IgD-negative memory B cell (primary cell): Measurements from ENCODE around the gene NUPR2. TPM values are rescaled to one million over a fixed set of nuclear protein-coding genes. Genes with fewer than 3 reads are reported as not detected.
A peak's percentile ranks its signal among the peaks of the same experiment; 100 is the strongest.
"Not testable (repeated sequence)": the region's sequence is repeated elsewhere in the genome, so short reads cannot be mapped to it uniquely, and the experiment has no call there.

ENCODE experiments used
- H3K27ac Mint-ChIP-seq, 3 donors: one replicate each; pipeline ENCODE4 v1.8.0; 2020 to 2022; ENCODE audit warnings: mild to moderate bottlenecking in 3 of 3, mixed read lengths in 3 of 3, moderate library complexity in 1 of 3
- H3K27me3 Mint-ChIP-seq: one replicate; pipeline ENCODE4 v1.8.0; 2021; ENCODE audit warnings: mixed read lengths
- H3K36me3 Mint-ChIP-seq: one replicate; pipeline ENCODE4 v1.8.0; 2020; ENCODE audit warnings: mild to moderate bottlenecking, mixed read lengths
- H3K4me1 Mint-ChIP-seq, 3 donors: one replicate each; pipeline ENCODE4 v1.8.0; 2020 to 2022; ENCODE audit warnings: mixed read lengths in 3 of 3, mild to moderate bottlenecking in 1 of 3
- H3K4me3 Mint-ChIP-seq, 4 donors: one replicate each; pipeline ENCODE4 v1.8.0; 2020 to 2022; ENCODE audit warnings: mild to moderate bottlenecking in 4 of 4, mixed read lengths in 4 of 4, moderate library complexity in 3 of 4
- H3K9me3 Mint-ChIP-seq, 3 donors: one replicate each; pipeline ENCODE4 v1.8.0; 2020 to 2021; ENCODE audit warnings: mixed read lengths in 3 of 3, mild to moderate bottlenecking in 1 of 3
- polyA plus RNA-seq: library from polyadenylated mRNA; unstranded; fragments of 300-500 nt; fragmentation: Illumina TruSeq; gene quantifications from one replicate; pipeline ENCODE4 v1.2.3, GENCODE V29; 2021

Gene NUPR2
- polyA plus RNA-seq, 1 donor from 2014 or later = not detected

DNA sequence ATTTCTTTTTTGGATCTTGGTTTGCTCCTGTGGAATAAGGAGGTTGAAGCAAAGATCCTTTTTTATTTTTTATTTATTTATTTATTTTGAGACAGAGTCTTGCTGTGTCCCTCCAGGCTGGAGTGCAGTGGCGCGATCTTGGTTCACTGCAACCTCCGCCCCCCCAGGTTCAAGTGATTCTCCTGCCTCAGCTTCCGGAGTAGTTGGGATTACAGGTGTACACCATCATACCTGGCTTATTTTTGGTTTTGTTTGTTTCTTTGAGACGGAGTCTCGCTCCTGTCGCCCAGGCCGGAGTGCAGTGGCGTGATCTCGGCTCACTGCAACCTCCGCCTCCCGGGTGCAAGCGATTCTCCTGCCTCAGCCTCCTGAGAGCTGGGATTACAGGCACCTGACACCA, 49.8 kb downstream of the NUPR2 start:
- H3K9me3 Mint-ChIP-seq, H3K27me3 Mint-ChIP-seq, H3K27ac Mint-ChIP-seq: not testable (repeated sequence)

More for the DNA sequence above, 49.8 kb downstream of the NUPR2 start:
- H3K4me1 Mint-ChIP-seq = peaks cover 17 to 24% (median 20%) of the 10 kb centered on the region in 3 donors
- peak overlapping the region in 1 of 4 donors; percentile 52 for H3K4me3 Mint-ChIP-seq
- not testable (repeated sequence) for H3K36me3 Mint-ChIP-seq

Other genes with a start within 250 kb of the NUPR2 start
- 3.3 TPM for gene ZNF713, start 229.0 kb downstream of the NUPR2 start, polyA plus RNA-seq
- gene MRPS17, start 164.5 kb downstream of the NUPR2 start, polyA plus RNA-seq = 19.9 TPM
- gene NIPSNAP2, start 151.8 kb downstream of the NUPR2 start, polyA plus RNA-seq = 43.7 TPM
- gene PSPH, start 65.0 kb downstream of the NUPR2 start, polyA plus RNA-seq = 5.6 TPM
- 81.6 TPM for gene CCT6A, start 64.7 kb downstream of the NUPR2 start, polyA plus RNA-seq
- 130 TPM for gene SUMF2, start 52.1 kb downstream of the NUPR2 start, polyA plus RNA-seq
- gene PHKG1, start 23.5 kb downstream of the NUPR2 start, polyA plus RNA-seq = not detected
- gene CHCHD2, start 9.9 kb downstream of the NUPR2 start, polyA plus RNA-seq = 530 TPM